Measurements from ENCODE around the gene ECHDC1. TPM values are rescaled to one million over a fixed set of nuclear protein-coding genes. Genes with fewer than 3 reads are reported as not detected.

ECHDC1 gene
- total RNA-seq, 3 donors from 2014 or later: 56.7 to 93.7 (median 82.2) TPM

DNA sequence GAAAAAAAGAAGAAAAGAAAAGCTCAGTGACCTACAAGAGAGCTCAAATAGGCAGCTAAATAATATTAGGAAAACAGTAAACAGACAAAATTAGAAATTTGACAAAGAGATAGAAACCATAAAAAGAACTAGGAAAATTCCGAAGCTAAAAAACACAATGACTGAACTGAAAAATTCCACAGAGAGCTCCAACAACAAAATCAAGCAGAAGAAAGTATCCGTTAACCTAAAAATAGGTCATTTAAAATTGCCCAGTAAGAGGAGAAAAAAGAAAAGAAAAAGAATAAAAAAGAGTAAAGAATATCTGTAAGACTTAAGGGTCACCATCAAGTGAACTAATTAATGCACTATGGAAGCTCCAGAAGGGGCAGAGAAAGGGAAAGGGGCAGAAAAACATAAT lies 6.6 kb upstream of the ECHDC1 start:
- no peak for DNase-seq (ENCODE audit: low spot score in 2 of 2)
- intact Hi-C loops (cut with DNase I; ENCODE audit: low total_unique reads): no loop called here
- TF ChIP-seq POLR2A (IDR thresholded peaks at IDR 0.05) (no peak), POLR2AphosphoS5 (IDR thresholded peaks at IDR 0.05) (no peak)
- TF ChIP-seq, protein P1, sequence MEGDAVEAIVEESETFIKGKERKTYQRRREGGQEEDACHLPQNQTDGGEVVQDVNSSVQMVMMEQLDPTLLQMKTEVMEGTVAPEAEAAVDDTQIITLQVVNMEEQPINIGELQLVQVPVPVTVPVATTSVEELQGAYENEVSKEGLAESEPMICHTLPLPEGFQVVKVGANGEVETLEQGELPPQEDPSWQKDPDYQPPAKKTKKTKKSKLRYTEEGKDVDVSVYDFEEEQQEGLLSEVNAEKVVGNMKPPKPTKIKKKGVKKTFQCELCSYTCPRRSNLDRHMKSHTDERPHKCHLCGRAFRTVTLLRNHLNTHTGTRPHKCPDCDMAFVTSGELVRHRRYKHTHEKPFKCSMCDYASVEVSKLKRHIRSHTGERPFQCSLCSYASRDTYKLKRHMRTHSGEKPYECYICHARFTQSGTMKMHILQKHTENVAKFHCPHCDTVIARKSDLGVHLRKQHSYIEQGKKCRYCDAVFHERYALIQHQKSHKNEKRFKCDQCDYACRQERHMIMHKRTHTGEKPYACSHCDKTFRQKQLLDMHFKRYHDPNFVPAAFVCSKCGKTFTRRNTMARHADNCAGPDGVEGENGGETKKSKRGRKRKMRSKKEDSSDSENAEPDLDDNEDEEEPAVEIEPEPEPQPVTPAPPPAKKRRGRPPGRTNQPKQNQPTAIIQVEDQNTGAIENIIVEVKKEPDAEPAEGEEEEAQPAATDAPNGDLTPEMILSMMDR (IDR thresholded peaks at IDR 0.05): no peak
- Histone ChIP-seq H3K9me3 (peaks cover 0 to 7% of the 10 kb centered on the region in 2 donors), H3K4me3 (no peak overlapping the region), H3K4me1 (no peaks in the 10 kb centered on the region), H3K27me3 (no peaks in the 10 kb centered on the region), H3K36me3 (no peaks in the 10 kb centered on the region), H3K27ac (no peak overlapping the region)

DNA sequence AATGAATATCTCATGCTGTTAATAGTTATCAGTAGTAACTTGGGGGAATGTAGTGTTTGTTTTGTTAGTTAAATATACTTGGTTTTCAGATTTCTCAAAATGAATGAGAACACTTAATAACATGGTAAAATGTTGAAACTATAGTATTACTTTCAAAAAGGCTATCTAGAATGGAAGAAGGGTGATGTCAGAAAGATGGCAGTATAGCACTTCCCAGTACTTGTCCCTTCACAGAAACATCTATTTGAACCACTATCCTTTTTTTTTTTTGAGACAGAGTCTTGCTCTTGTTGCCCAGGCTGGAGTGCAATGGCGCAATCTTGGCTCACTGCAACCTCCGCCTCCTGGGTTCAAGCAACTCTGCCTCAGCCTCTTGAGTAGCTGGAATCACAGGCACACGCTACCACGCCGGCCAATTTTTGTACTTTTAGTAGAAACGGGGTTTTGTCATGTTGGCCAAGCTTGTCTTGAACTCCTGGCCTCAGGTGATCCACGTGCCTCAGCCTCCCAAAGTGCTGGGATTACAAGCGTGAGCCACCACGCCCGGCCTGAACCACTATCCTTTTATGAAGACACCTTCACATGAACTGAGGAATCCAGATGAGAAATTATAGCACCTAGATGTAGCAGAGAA lies 4.7 kb upstream of the ECHDC1 start:
- no peak overlapping the region for H3K27ac ChIP-seq
- no peak for DNase-seq (ENCODE audit: low spot score in 2 of 2)
- no peaks in the 10 kb centered on the region for H3K27me3 ChIP-seq
- H3K4me1 ChIP-seq: no peaks in the 10 kb centered on the region
- TF ChIP-seq POLR2AphosphoS5 (IDR thresholded peaks at IDR 0.05) (no peak), POLR2A (IDR thresholded peaks at IDR 0.05) (no peak)
- TF ChIP-seq, protein P1 (IDR thresholded peaks at IDR 0.05): no peak
- H3K4me3 ChIP-seq: no peak overlapping the region
- intact Hi-C loops (cut with DNase I; ENCODE audit: low total_unique reads): no loop called here
- peaks cover 0 to 5% of the 10 kb centered on the region in 2 donors for H3K9me3 ChIP-seq
- no peaks in the 10 kb centered on the region for H3K36me3 ChIP-seq

DNA sequence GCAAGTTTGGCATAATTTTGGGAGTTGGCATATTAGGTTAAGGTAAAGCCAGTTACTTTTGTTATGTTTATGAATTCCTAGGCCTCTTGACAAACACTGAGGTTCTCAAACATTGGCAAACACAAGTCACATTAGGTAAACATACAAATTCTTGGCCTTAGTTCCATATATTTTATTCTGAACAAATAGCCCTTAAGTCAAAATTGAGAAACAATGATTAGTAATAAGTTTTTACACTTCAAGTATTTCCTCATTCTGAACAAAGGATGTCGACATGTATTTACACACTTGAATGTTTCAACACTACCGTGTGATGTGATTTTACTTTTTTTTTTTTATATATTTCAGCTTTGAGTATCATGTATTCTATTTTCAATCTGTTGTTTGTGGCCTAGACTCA lies 3.8 kb upstream of the ECHDC1 start:
- no peak for DNase-seq (ENCODE audit: low spot score in 2 of 2)
- TF ChIP-seq, protein P1 (IDR thresholded peaks at IDR 0.05): no peak
- TF ChIP-seq POLR2AphosphoS5 (IDR thresholded peaks at IDR 0.05) (no peak), POLR2A (IDR thresholded peaks at IDR 0.05) (no peak)
- H3K4me1 ChIP-seq: no peaks in the 10 kb centered on the region
- intact Hi-C loops (cut with DNase I; ENCODE audit: low total_unique reads): no loop called here
- H3K4me3 ChIP-seq: no peak overlapping the region
- H3K27ac ChIP-seq: peak overlapping the region; percentile 13 to 40
- no peaks in the 10 kb centered on the region for H3K27me3 ChIP-seq
- H3K36me3 ChIP-seq: no peaks in the 10 kb centered on the region
- peaks cover 0 to 5% of the 10 kb centered on the region in 2 donors for H3K9me3 ChIP-seq

DNA sequence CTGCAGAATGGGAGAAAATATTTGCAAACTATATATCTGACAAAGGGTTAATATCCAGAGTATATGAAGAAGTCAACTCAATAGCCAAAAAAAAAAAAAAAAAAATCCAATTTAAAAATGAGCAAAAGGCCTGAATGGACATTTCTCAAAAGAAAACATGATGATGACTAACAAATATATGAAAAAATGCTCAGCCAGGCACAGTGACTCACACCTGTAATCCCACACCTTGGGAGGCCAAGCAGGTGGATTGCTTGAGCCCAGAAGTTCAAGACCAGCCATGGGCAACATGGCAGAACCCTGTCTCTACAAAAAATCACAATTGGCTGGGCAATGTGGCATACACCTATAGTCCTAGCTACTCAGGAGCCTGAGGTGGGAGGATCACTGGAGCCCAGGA lies 2.1 kb upstream of the ECHDC1 start:
- TF ChIP-seq POLR2AphosphoS5 (IDR thresholded peaks at IDR 0.05) (no peak), POLR2A (IDR thresholded peaks at IDR 0.05) (no peak)
- Histone ChIP-seq H3K4me3 (no peak overlapping the region), H3K4me1 (peaks cover 0 to 8% of the 10 kb centered on the region in 2 donors), H3K27ac (no peak overlapping the region), H3K9me3 (peaks cover 0 to 5% of the 10 kb centered on the region in 2 donors), H3K36me3 (no peaks in the 10 kb centered on the region), H3K27me3 (no peaks in the 10 kb centered on the region)
- no peak for DNase-seq (ENCODE audit: low spot score in 2 of 2)
- intact Hi-C loops (cut with DNase I; ENCODE audit: low total_unique reads): no loop called here

DNA sequence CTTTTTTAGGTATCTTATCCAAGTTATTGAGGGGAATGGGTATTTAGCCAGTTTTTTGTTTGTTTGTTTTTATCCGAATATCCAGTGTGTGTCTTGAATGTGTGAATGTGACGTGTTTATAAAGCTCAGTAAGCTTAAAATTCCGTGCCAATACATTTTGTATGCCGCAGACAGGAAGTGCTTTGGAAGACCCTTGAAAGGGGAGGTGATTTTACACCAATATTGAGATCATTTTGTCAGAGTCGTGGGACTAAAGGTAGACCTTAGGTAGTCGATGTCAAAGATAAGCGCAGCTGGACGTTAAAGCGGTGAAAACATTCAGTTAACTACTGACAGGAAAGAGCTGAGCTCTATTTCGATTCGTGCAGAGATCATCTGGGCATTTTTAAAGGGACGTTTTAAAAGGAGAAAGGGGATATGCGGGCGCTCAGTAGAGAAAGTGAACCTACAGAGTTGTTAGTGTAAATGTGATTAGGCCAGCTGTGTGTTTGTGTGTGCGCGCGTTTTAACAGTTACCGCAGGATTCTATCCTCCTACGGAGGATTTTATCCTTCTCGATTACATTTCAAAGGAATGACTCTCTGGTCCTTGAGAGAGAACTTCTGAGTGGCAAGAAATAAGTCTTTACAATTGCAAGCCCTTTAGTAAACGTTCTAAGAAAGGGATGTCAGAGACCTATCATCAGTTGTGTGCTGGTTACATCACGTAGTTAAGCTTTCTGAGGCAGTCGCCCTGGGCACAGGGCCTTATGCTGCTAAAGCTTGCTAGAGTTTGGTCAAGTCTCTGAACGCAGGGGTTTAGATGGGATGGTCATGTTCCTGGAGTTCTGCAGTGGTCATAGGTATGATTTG lies 625 bp upstream of the ECHDC1 start:
- TF ChIP-seq, protein P1 (IDR thresholded peaks at IDR 0.05): no peak
- no peak for TF ChIP-seq POLR2AphosphoS5 (IDR thresholded peaks at IDR 0.05)
- TF ChIP-seq POLR2A (IDR thresholded peaks at IDR 0.05): no peak
- Histone ChIP-seq H3K36me3 (no peaks in the 10 kb centered on the region), H3K4me3 (peak overlapping the region; percentile 78 to 84 (median 78)), H3K9me3 (no peaks in the 10 kb centered on the region), H3K27ac (peak overlapping the region; percentile 91 to 93), H3K4me1 (peaks cover 0 to 15% of the 10 kb centered on the region in 2 donors), H3K27me3 (no peaks in the 10 kb centered on the region)
- intact Hi-C loops (cut with DNase I; ENCODE audit: low total_unique reads): no loop called here
- DNase-seq (ENCODE audit: low spot score in 2 of 2): no peak
